NCI-H82 treated with DMSO at 0.1 percent for 48 hours (cell line): ENCODE data around the gene STK33.

ENCODE experiments used
- DNase-seq: peaks from one replicate; lab custom pipeline; 2025; ENCODE audit not compliant: unreplicated experiment; lab: John Stamatoyannopoulos, UW

STK33 gene

GRCh38 chr11:8357891-8358566, 236.0 kb downstream of the STK33 start:
- DNase-seq, result no peak

- DNase-seq, result no peak
These were observed 236.5 kb downstream of the STK33 start for GRCh38 chr11:8357505-8357888.

- no peak for DNase-seq
These were observed 237.1 kb downstream of the STK33 start for GRCh38 chr11:8356721-8357504.

- DNase-seq, result no peak
These were observed 237.8 kb downstream of the STK33 start for GRCh38 chr11:8356216-8356615.

DNA sequence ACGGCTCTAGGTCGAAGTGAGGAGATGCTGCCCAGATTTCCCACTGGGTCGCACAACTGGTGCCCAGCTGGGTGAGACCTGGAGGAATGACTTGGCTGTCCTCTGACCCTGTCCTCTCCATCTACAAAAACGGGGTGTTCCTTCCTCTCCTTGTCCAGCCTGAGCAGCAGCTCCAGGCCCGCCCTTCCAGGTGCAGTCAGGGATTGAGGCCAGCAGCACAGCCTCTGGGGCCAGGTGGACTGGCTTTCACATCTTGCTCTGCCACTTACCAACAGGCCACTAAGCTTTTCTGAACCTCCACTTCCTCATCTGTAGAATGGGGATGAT, 238.6 kb downstream of the STK33 start:
- DNase-seq, result no peak

DNA sequence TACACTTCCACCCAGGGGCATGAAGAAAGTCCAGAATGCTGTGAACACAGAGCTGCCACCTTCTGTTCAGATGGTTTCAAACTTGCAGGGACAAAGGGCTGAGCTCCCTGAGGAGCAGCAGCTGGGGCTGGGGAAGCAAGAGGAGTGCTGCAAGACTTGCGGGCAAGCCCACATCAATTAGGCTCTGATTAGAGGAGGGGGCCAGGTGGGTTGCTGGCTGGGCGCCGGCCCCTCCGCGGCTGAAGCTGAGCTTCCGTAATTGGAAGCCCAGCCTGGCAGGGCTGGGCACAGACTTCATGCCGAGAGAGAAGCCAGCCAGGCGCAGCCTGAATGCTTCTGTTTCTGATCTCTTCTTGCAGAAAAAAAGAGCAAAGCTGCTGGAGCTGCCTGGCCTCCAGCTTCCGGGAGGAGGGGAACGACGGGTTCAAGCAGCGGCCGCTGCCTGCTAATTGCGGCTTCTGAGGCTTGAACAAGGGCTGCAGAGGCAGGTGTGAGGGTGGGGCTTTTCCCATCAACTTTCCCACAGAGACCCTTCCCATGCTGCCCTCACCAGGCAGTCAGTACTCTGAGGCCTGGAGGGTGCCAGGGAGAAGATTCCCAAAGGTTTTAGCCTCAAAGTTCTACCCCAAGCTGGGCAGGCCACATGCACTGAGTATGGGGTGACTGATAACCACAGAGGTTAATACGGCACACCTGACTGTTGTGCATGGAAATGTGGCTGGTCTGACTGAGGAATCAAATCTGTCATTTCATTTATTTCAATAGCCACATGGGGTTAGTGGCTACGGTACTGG, 239.2 kb downstream of the STK33 start:
- no peak for DNase-seq

GRCh38 chr11:8352876-8353505, 241.0 kb downstream of the STK33 start:
- DNase-seq, result no peak

DNA sequence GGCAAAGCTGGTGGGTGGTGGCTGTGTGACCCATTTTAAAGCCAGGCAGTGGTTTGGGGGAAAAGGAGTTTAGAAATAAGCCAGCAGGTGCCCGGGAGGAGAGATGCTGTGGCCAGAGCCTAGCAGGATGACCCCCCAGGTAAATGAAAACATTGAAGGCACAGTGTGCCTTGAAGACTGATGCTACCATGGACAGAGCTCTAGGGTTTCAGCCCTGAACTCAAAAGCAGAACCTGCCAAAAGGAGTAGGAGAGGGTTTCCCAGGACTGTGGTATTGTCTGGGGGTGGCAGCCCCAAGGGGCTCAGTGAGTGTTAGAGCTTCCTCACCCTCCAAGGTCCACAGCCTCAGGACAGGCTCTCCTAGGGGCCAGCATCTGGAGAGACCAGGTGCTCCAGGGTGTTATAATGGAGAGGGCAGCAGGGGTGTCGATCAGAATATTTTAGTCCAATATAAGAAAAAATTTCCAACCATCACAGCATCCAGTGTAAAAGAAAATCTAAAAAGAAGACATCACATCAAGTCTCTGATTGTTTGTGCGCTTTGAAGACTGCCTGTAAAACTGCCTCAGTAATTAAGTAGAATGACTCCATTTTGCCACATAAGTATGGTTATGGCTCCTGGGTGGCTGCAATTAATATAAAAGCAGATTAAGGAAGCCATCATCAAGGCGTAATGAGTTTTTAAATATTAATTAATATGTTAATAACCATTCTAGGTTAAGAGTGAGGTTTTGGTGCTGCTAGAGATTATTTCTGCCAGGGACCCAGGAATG, 241.7 kb downstream of the STK33 start:
- DNase-seq, result no peak

GRCh38 chr11:8351223-8351622, 242.8 kb downstream of the STK33 start:
- no peak for DNase-seq

DNA sequence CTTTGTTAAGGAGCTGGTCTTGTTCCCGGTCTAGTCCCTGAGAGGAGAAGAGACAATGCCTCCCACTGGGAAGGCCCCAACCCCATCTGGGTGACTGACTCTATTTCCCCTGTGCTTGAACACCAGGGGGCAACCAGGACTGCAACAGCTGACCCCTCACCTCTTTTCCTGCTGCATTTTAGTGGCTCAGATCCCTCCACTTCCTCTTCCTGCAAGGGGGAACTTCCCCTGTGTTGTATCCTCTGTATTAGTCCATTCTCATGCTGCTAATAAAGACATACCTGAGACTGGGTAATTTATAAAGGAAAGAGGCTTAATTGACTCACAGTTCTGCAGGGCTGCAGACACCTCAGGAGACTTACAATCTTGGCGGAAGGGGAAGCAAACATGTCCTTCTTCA, 246.1 kb downstream of the STK33 start:
- no peak for DNase-seq

GRCh38 chr11:8346157-8346755, 247.8 kb downstream of the STK33 start:
- no peak for DNase-seq

DNA sequence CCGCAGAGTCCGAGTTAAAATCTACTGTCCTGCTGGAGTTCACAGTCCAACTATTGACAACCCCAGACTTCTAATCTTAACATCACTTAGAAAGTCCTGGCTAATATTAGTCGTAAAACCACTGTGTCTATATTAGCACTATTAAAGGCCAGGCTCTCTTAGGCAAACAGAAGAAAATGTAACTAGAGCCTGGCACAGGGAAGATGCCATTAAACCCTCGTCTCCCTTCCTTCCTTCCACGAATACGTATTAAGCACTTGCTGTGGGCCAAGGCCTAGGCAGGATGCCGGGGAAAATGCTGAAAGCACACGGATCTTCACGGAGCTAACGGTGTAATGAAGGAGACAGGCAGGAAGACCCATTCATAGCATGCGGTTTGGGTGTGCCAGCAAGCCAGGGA, 248.8 kb downstream of the STK33 start:
- no peak for DNase-seq

DNA sequence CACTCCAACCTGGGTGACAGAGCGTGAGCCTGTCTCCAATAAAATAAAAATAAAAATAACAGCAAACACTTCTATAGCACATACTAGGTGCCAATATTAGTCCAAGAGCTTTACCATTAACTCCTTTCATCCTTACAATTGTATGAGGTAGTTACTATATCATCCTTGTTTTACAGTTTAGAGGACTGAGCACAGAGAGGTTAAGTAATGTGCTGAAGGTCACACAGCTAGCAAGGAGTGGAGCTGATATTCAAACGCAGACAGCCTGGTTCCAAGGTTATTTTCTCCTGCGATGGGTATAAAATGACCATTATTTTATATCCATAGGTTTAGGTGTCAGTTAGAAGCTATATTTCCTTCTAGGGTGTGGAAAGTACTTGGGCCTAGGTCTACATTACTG, 249.7 kb downstream of the STK33 start:
- no peak for DNase-seq

- no peak for DNase-seq
These were observed 251.0 kb downstream of the STK33 start for GRCh38 chr11:8342821-8343681.

GRCh38 chr11:8341996-8342395, 252.0 kb downstream of the STK33 start:
- no peak for DNase-seq
